Neural crest cell (in vitro differentiated cells): ENCODE measurements around the gene SYNGR4. TPM values are rescaled to one million over a fixed set of nuclear protein-coding genes. Genes with fewer than 3 reads are reported as not detected.

Experiments
- DNase-seq: peaks from one replicate; pipeline ENCODE4 v3.0.0; 2021; ENCODE audit warnings: low read depth, mixed read lengths, low spot score
- H3K27ac Mint-ChIP-seq: one replicate; pipeline ENCODE4 v1.8.0; 2021; ENCODE audit warnings: mild to moderate bottlenecking, mixed read lengths; ENCODE audit not compliant: unreplicated experiment
- H3K27me3 Mint-ChIP-seq: 2 replicates; pipeline ENCODE4 v1.8.0; 2021; ENCODE audit warnings: low read depth, mild to moderate bottlenecking, mixed read lengths
- H3K36me3 Mint-ChIP-seq: 2 replicates; pipeline ENCODE4 v1.8.0; 2021; ENCODE audit warnings: low read depth, mild to moderate bottlenecking, mixed read lengths
- H3K4me1 Mint-ChIP-seq: 2 replicates; pipeline ENCODE4 v1.8.0; 2021; ENCODE audit warnings: mixed read lengths
- H3K4me3 Mint-ChIP-seq: one replicate; pipeline ENCODE4 v1.8.0; 2021; ENCODE audit warnings: mild to moderate bottlenecking, mixed read lengths
- H3K9me3 Mint-ChIP-seq: 2 replicates; pipeline ENCODE4 v1.8.0; 2021; ENCODE audit warnings: mixed read lengths
- CTCF ChIP-seq: fragments of 200-600 bp; sonication (generic); conservative IDR thresholded peaks from 2 replicates; pipeline ENCODE4 v1.5.0; 2021; ENCODE audit warnings: antibody characterized with exemption, mild to moderate bottlenecking
- total RNA-seq: library from RNA; stranded (reverse); gene quantifications from 2 replicates; pipeline ENCODE4 v1.2.1, GENCODE V29; 2021

SYNGR4 gene
- total RNA-seq, 1 donor from 2014 or later, result not detected

- DNase-seq, result peak; percentile 86
- Mint-ChIP-seq H3K27ac (peak overlapping the region; percentile 58), H3K36me3 (no peaks in the 10 kb centered on the region), H3K4me1 (peaks cover 17% of the 10 kb centered on the region), H3K27me3 (peaks cover 8% of the 10 kb centered on the region), H3K4me3 (peak overlapping the region; percentile 88), H3K9me3 (peaks cover 2% of the 10 kb centered on the region)
- no peak for TF ChIP-seq CTCF
Observed at GRCh38 chr19:48362716-48363499, 1.3 kb upstream of the SYNGR4 start.

GRCh38 chr19:48363500-48363809, 712 bp upstream of the SYNGR4 start:
- Mint-ChIP-seq H3K4me3 (peak overlapping the region; percentile 88), H3K9me3 (peaks cover 2% of the 10 kb centered on the region), H3K4me1 (peaks cover 15% of the 10 kb centered on the region), H3K36me3 (no peaks in the 10 kb centered on the region), H3K27me3 (peaks cover 7% of the 10 kb centered on the region), H3K27ac (peak overlapping the region; percentile 94)
- DNase-seq, result no peak
- no peak for TF ChIP-seq CTCF

GRCh38 chr19:48364598-48365348, 606 bp downstream of the SYNGR4 start:
- TF ChIP-seq CTCF, result no peak
- peaks cover 2% of the 10 kb centered on the region for H3K9me3 Mint-ChIP-seq
- DNase-seq, result no peak
- H3K27me3 Mint-ChIP-seq, result peaks cover under 1% of the 10 kb centered on the region
- peaks cover 12% of the 10 kb centered on the region for H3K4me1 Mint-ChIP-seq
- H3K36me3 Mint-ChIP-seq, result no peaks in the 10 kb centered on the region
- H3K4me3 Mint-ChIP-seq, result no peak overlapping the region
- H3K27ac Mint-ChIP-seq, result no peak overlapping the region

GRCh38 chr19:48365602-48366001, 1.4 kb downstream of the SYNGR4 start:
- H3K9me3 Mint-ChIP-seq, result peaks cover 2% of the 10 kb centered on the region
- DNase-seq, result no peak
- H3K4me3 Mint-ChIP-seq, result no peak overlapping the region
- peaks cover 12% of the 10 kb centered on the region for H3K4me1 Mint-ChIP-seq
- H3K27me3 Mint-ChIP-seq, result no peaks in the 10 kb centered on the region
- H3K27ac Mint-ChIP-seq, result no peak overlapping the region
- TF ChIP-seq CTCF, result no peak
- no peaks in the 10 kb centered on the region for H3K36me3 Mint-ChIP-seq

- Mint-ChIP-seq H3K27me3 (no peaks in the 10 kb centered on the region), H3K9me3 (peaks cover 2% of the 10 kb centered on the region), H3K27ac (peak overlapping the region; percentile 6), H3K4me3 (no peak overlapping the region), H3K4me1 (peaks cover 10% of the 10 kb centered on the region), H3K36me3 (no peaks in the 10 kb centered on the region)
- DNase-seq, result no peak
- no peak for TF ChIP-seq CTCF
Observed at GRCh38 chr19:48367855-48368254, 3.7 kb downstream of the SYNGR4 start.
